HepG2 (cell line): ENCODE measurements around the gene CACNG1.

Experiments used
- ARNTL ChIP-seq: sonication (generic); formaldehyde crosslinking; IDR thresholded peaks from 2 replicates; pipeline ENCODE4 v1.4.0; 2020; ENCODE audit warnings: mild to moderate bottlenecking, missing genetic modification reagents
- CHD4 ChIP-seq: fragments of 200-600 bp; sonication (generic); IDR thresholded peaks from 2 replicates; pipeline ENCODE4 v1.7.0; 2017; ENCODE audit warnings: mild to moderate bottlenecking, low read length, borderline replicate concordance
- DPF2 ChIP-seq: sonication (generic); formaldehyde crosslinking; IDR thresholded peaks from 2 replicates; pipeline ENCODE4 v1.4.0; 2020; ENCODE audit warnings: mild to moderate bottlenecking, low read depth, missing genetic modification reagents, borderline replicate concordance
- GABPB1 ChIP-seq: IDR thresholded peaks from 2 replicates; pipeline ENCODE4 v1.6.1; 2016; ENCODE audit warnings: mild to moderate bottlenecking, missing genetic modification reagents, moderate library complexity, missing compliant biosample characterization
- GATAD2A ChIP-seq: IDR thresholded peaks from 2 replicates; pipeline ENCODE4 v1.6.1; 2016
- HCFC1 ChIP-seq: fragments of 150-350 bp; IDR thresholded peaks from 2 replicates; pipeline ENCODE4 v1.6.1; 2014; ENCODE audit warnings: low read depth, low read length
- HOXA3 ChIP-seq: sonication (generic); formaldehyde crosslinking; IDR thresholded peaks from 2 replicates; pipeline ENCODE4 v1.5.0; 2020; ENCODE audit warnings: missing genetic modification reagents
- KAT7 ChIP-seq: IDR thresholded peaks from 2 replicates; pipeline ENCODE4 v1.6.1; 2018; ENCODE audit warnings: borderline replicate concordance, missing compliant biosample characterization
- KLF11 ChIP-seq: IDR thresholded peaks from 2 replicates; pipeline ENCODE4 v1.6.1; 2016; ENCODE audit warnings: missing compliant biosample characterization
- POLR2AphosphoS5 ChIP-seq: IDR thresholded peaks from 2 replicates; pipeline ENCODE4 v1.6.1; 2012; ENCODE audit warnings: low read depth, low read length
- ZBTB7A ChIP-seq: sonication (generic); formaldehyde crosslinking; IDR thresholded peaks from 2 replicates; pipeline ENCODE4 v1.8.0; 2022; ENCODE audit warnings: mild to moderate bottlenecking, missing genetic modification reagents
- ZNF543 ChIP-seq: sonication (generic); formaldehyde crosslinking; IDR thresholded peaks from 2 replicates; pipeline ENCODE4 v1.4.0; 2020; ENCODE audit warnings: mild to moderate bottlenecking, missing genetic modification reagents
- TF ChIP-seq, protein P1 (sequence below): IDR thresholded peaks from 2 replicates; pipeline ENCODE4 v1.6.1; 2016
- TF ChIP-seq, protein P2 (sequence below): sonication (generic); formaldehyde crosslinking; IDR thresholded peaks from 2 replicates; pipeline ENCODE4 v1.5.0; 2020; ENCODE audit warnings: mild to moderate bottlenecking, missing genetic modification reagents, moderate library complexity

DNA sequence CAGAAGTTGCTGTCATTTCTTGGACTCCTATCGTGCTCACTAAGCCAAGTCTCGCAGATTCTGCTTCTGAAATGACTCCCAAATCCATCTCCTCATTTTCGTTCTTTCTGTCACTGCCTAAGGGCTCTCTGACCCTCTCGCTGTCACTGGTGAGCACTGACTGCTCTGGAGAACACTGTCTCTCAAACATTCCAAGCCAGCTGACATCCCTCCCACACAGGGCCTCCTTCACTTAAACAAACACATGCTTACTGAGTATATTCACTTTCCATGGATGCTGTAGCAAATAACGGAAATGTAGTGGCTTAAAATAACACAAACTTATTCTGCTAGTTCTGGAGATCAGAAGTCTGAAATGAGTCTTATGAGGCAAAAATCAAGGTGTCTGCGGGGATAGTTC is 18.8 kb downstream of the CACNG1 start:
- TF ChIP-seq DPF2 = no peak
- TF ChIP-seq, protein P1, sequence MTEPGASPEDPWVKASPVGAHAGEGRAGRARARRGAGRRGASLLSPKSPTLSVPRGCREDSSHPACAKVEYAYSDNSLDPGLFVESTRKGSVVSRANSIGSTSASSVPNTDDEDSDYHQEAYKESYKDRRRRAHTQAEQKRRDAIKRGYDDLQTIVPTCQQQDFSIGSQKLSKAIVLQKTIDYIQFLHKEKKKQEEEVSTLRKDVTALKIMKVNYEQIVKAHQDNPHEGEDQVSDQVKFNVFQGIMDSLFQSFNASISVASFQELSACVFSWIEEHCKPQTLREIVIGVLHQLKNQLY (CRISPR knock-in tag) = no peak
- TF ChIP-seq KAT7 (CRISPR knock-in tag) = no peak
- no peak for TF ChIP-seq GATAD2A (CRISPR knock-in tag)
- TF ChIP-seq ZBTB7A = no peak
- TF ChIP-seq ZNF543 (CRISPR knock-in tag) = no peak
- TF ChIP-seq, protein P2, sequence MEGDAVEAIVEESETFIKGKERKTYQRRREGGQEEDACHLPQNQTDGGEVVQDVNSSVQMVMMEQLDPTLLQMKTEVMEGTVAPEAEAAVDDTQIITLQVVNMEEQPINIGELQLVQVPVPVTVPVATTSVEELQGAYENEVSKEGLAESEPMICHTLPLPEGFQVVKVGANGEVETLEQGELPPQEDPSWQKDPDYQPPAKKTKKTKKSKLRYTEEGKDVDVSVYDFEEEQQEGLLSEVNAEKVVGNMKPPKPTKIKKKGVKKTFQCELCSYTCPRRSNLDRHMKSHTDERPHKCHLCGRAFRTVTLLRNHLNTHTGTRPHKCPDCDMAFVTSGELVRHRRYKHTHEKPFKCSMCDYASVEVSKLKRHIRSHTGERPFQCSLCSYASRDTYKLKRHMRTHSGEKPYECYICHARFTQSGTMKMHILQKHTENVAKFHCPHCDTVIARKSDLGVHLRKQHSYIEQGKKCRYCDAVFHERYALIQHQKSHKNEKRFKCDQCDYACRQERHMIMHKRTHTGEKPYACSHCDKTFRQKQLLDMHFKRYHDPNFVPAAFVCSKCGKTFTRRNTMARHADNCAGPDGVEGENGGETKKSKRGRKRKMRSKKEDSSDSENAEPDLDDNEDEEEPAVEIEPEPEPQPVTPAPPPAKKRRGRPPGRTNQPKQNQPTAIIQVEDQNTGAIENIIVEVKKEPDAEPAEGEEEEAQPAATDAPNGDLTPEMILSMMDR (CRISPR knock-in tag) = no peak
- no peak for TF ChIP-seq POLR2AphosphoS5
- TF ChIP-seq KLF11 (CRISPR knock-in tag) = no peak
- no peak for TF ChIP-seq GABPB1 (CRISPR knock-in tag)
- no peak for TF ChIP-seq HCFC1
- TF ChIP-seq HOXA3 (CRISPR knock-in tag) = no peak
- no peak for TF ChIP-seq ARNTL (CRISPR knock-in tag)
- TF ChIP-seq CHD4 = no peak
